PFSK-1 (cell line): ENCODE measurements around the gene KAZN.

Source experiments
- FOXP2 ChIP-seq: optimal IDR thresholded peaks from 2 replicates; pipeline ENCODE3; 2011; ENCODE audit warnings: borderline replicate concordance, control low read depth, inconsistent platforms; ENCODE audit not compliant: insufficient read depth; ENCODE audit errors: extremely low read length, extremely low read depth
- POLR2AphosphoS5 ChIP-seq: IDR thresholded peaks from 2 replicates; pipeline ENCODE4 v1.6.1; 2012; ENCODE audit warnings: low read depth, mild to moderate bottlenecking, control low read depth, low read length, moderate library complexity
- REST ChIP-seq, 2 experiments: IDR thresholded peaks; 2 replicates each; pipeline versions ENCODE4 v1.6.1 to v1.8.0; 2011 to 2012; ENCODE audit warnings: low read depth in 2 of 2, low read length in 2 of 2, control low read depth in 1 of 2, inconsistent platforms in 1 of 2, mild to moderate bottlenecking in 1 of 2, moderate library complexity in 1 of 2; ENCODE audit not compliant: insufficient read depth in 1 of 2
- SIN3A ChIP-seq: IDR thresholded peaks from 2 replicates; pipeline ENCODE4 v1.6.1; 2012; ENCODE audit warnings: mild to moderate bottlenecking, low read length, moderate library complexity, borderline replicate concordance; ENCODE audit not compliant: insufficient read depth
- TAF1 ChIP-seq: IDR thresholded peaks from 2 replicates; pipeline ENCODE4 v1.6.1; 2012; ENCODE audit warnings: low read length, control low read depth, borderline replicate concordance; ENCODE audit not compliant: insufficient read depth

Gene KAZN

DNA sequence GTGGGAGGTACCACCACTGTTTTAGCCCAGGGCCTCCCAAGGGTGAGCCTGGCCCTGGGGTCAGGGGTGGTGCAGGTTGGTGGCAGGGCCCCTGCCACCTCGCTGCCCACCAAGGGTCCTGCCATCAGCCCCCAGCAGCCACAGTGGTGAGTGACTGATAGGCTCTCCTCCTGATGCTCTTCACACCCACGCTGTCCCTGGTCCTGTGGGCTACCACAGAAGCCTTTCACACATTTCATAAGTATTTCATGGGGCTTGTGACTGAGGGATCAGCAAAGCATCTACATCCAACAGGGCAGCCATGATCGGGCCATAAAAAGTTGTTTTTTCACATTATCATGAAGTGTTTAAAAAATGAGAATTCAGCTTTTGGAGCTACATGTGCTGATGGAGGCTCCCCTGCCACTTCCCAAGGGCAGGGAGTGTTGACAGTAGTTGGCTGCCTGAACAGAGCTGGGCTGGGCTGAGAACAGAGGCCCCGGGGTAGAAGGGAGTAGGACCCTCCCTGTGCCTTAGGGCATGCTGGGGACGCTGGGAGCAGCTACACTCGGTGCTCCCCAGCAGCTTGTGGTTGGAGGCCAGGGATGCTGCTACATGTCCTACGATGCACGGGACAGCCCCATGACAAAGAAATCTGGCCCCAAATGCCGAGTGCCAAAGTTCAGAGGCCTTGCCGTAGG lies 482.0 kb downstream of the KAZN start:
- TF ChIP-seq POLR2AphosphoS5 (no peak), SIN3A (no peak), TAF1 (no peak), REST (IDR thresholded peaks at IDR 0.05; ENCODE audit: insufficient read depth in 1 of 2, low read depth in 2 of 2, low read length in 2 of 2) (no peak), FOXP2 (no peak)

DNA sequence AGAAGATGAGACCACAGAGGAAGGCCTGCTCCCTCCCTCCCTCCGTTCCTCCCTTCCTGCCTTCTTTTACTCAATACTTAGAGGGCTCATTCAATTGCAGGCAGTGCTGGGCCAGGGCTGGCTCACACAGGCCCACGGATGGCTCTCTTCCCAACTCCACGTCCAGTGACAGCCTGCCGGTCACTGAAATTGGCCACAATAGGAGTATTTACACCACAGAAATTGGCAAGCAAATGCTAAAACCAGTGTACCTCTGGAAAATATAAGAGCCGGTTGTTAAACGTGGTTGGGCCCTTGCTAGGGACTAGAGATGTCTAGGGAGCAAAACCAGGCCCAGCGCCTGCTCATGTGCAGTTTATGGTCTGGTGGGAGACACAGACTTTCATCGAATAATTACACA lies 482.6 kb downstream of the KAZN start:
- TF ChIP-seq REST (IDR thresholded peaks at IDR 0.05; ENCODE audit: insufficient read depth in 1 of 2, low read depth in 2 of 2, low read length in 2 of 2) = no peak
- TF ChIP-seq FOXP2 = no peak
- no peak for TF ChIP-seq POLR2AphosphoS5
- no peak for TF ChIP-seq SIN3A
- no peak for TF ChIP-seq TAF1

GRCh38 chr1:15083578-15083977 lies 485.1 kb downstream of the KAZN start:
- TF ChIP-seq FOXP2 = no peak
- no peak for TF ChIP-seq REST (IDR thresholded peaks at IDR 0.05; ENCODE audit: insufficient read depth in 1 of 2, low read depth in 2 of 2, low read length in 2 of 2)
- no peak for TF ChIP-seq SIN3A

DNA sequence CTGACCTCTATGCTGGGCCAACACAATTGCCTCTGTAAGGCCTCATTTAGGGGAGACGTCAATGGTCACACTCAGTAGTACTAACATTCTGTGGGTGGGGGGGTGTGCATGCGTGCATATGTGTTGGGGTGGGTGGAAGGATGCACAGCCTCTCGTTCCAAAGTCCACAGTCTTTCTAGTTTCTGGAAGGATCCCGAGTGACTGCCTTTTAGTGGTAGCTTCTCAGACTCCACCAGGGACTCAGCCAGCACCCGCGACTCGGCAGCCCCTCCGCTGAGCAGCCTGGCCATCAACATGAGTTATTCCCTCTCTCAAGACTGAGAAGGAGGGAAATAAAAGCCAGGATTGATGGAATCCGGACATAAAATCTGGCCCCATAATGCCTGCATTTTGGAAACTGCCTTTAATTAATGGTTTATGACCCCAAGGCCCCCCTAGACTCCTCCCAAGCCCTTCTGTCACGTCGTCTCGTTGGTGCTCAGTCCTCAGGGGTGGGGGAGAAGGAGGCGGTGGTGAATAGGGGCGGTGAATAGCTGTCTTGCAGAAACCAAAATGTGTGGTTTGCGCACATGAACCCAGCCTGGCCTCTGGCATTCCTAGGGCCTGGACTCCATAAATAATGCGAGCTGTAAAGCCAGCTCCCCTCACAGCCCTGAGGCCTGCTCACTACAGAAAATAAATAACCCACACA lies 489.9 kb downstream of the KAZN start:
- TF ChIP-seq SIN3A = no peak
- TF ChIP-seq FOXP2 = no peak
- TF ChIP-seq REST (IDR thresholded peaks at IDR 0.05; ENCODE audit: insufficient read depth in 1 of 2, low read depth in 2 of 2, low read length in 2 of 2) = no peak
- TF ChIP-seq TAF1 = no peak
- TF ChIP-seq POLR2AphosphoS5 = no peak
